ENCODE data around the gene VSTM2B.

VSTM2B gene

DNA sequence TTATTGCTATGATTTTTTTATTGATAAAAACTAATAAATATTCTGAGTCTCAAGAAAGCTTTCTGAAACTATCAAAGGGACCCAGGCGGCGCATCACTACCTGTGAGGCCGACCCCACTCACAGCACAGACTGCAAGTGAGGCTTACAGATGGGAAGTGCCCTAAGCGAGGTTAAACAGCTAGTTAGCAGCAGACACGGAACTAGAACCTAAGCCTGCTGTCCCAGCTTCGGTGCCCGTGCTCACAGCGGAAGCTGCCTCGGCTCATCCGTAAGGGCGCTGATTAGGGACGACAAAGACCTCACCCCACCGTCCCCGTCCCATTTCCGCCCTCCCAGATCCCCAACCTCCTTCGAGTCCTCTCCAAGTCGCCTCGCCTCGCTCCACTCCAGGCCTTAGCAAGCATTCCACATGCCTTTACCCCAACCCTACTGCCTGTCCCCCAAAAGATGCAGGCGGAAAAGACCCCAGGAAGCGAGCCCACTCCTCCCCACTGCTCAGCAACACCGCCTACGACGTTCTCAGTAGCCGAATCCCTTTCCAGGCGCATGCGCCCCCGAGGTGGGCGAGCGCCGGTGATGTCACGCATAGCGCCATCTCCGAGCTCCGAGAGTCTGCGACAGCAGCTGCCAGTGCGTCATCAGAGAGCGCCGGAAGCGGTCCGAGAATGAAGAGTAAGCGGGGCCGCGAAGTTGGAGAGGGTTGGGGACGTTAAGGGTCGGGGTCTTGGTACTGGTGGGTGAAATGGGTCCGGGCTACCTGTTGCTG lies 80.0 kb downstream of the VSTM2B start, which contains the start of gene POP4:
Gene POP4 (plus strand): TSS at position 631 of the 767 bp plus-strand sequence. CDS start 36 bp downstream, at position 667.
- peak; percentile 73 for DNase-seq

DNA sequence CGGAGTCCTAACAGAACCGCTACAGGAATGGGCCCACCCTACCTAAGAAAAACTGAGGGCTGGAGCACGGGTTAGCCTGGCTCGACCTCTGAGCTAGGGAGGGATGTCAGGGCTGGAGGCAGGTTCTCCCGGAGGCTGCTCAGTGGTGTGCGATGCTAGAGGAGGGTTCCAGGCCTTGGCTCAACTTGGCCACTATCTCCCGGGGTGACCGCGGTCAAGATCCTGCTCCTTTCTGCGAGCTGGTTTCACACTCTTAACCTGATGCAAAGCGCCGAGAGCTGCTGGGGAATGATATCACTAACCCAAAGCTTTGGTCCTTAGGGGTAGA lies 80.6 kb downstream of the VSTM2B start:
- no peak for DNase-seq

DNA sequence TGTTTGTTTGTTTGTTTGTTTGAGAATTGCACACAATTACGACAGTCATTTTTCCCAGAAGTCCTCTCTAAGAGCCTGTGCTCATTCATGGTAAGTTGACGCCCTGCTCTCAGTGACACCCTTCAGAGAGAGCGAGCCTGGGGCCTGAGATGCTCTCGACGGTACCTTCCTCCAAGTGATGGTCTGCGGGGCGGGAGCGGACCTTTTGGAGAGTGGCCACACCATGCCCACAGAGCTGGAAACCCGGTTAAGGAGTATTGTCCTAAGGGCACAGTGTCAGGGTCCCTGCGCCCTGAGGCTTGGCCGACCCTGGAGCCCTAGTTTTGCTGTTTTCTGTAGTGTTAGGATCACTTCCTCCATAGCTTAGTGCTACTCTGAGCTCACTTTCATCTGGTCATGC lies 83.8 kb downstream of the VSTM2B start:
- DNase-seq, result no peak

DNA sequence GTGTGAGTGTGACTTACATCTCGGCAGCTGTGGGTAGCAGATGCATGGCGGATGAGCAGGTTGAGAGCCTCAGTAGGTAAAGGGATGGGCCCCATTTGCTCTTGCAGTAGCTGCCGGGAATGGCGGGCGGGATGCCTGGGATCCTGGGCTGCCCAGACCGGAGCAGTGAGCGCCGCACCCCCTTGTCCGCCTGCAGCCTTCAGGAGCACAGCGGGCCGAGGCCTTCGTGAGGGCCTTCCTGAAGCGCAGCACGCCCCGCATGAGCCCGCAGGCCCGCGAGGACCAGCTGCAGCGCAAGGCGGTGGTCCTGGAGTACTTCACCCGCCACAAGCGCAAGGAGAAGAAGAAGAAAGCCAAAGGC lies 84.4 kb downstream of the VSTM2B start:
- no peak for DNase-seq

DNA sequence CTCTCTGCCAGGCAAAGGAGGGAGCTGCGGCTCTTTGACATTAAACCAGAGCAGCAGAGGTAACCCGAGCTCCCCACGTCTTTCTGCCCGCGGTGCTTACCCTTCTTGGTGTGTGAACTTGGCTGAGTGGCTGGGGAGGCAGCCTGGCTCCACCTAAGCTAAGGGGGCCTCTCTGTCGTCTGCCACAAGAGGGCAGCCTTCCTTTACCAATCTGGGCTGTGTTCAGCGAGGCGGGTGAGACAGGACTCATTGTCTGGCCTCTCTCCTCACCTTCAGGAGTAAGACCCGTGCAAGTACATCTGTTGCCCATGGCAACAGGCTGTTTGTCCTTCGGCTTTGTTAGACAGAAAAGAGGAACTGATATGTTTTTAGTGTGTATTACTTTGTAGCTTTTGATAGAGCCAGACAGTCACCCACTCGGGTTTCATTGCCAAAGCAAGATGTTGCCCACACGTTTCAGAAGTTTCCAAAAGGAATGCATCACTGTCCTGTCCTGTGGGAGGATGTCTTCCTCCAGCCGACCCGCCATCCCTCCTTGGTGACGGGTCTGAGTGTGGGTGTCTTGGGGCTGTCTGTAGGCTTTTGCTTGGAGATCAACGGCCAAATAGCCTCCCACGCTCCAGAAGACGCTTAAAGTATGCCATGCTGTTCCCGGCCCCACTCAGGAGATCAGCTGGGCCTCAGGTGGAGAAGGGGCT lies 84.9 kb downstream of the VSTM2B start:
- DNase-seq, result peak; percentile 63

DNA sequence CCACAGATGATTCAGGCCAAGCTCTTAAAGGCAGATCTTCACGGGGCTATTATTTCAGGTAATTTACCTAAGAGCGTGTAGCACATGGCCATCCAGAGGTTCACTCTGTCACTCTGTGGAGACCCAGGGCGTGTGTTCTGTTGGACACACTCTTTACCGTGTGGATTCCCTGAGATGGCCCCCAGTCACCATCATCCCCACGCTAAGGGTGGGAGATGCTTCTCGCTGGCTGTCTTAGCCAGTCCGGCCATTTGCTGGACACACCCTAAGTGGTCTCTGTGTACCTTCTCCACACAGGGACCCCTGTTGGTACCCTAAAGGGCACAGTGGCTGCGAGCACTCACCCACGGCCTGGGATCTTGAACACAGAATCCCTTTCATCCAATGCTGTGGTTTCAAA lies 86.3 kb downstream of the VSTM2B start:
- no peak for DNase-seq

DNA sequence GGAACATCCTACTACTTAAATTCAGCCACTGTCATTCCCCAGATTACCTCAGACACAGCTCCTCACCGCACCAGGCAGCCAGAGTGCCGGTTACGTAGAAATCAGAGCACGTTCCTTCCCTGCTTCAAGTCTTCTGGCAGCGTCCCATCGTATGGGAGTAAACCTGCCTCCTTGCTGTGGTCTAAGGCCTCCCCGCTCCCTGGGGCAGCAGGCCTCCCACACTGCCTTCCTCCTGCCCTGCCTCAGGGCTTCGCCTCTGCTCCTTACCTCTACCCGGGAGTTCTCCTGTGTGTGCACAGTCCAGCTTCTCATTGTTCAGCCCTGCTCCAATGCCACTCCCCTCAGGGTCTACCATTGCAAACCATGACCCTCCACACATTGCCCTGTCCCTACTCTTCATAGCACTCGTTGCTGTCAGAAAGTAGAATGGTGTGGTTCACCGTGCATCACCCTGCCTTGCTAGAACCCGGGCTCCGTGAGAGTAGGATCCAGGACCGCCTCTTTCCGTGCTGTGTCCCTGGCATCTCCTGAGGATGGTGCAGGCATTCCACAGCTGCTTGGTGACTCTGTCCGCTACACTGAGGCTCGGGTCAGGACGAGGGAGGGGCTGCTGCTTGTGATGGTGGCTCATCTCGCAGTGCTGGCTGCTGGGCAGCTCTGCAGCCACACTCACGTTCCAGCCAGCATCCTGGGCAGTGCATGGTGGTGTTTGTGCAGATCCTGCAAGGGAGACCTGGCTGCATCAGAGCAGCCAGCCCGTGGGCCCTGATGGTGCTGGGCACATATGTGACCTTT lies 87.2 kb downstream of the VSTM2B start:
- DNase-seq, result no peak

DNA sequence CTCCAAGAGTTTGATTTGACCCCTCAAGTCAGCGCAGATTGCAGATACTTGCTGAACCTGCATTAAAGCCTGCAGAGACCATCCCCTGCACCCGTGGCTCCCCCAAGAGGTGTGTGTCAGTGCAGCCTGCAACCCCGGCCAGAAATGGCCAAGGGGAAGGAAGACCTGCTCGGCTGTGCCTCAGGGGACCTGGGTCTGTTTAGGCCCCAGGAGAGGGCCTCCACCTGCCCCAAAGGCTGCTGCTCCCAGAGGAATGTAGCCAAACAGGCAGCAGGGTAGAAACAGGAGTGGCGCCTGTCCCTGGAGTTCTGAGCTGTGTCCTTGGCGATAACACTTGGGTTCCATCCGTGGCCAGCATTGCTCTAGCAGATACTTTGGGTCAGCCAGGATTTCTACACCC lies 88.3 kb downstream of the VSTM2B start:
- no peak for DNase-seq
